Rectal smooth muscle tissue (tissue), 1 donor: ENCODE measurements around the gene DCDC2.
A peak's percentile ranks its signal among the peaks of the same experiment; 100 is the strongest.

ENCODE experiments used
- H3K27ac ChIP-seq: one replicate; pipeline ENCODE4 v1.7.0; 2013; ENCODE audit warnings: low read depth, low read length, inconsistent platforms
- H3K27me3 ChIP-seq: one replicate; pipeline ENCODE4 v1.7.0; 2013; ENCODE audit warnings: low read length; ENCODE audit not compliant: control insufficient read depth, insufficient read depth
- H3K36me3 ChIP-seq: one replicate; pipeline ENCODE4 v1.7.0; 2013; ENCODE audit warnings: low read length; ENCODE audit not compliant: control insufficient read depth, insufficient read depth
- H3K4me1 ChIP-seq: one replicate; pipeline ENCODE4 v1.7.0; 2013; ENCODE audit warnings: low read length; ENCODE audit not compliant: control insufficient read depth, insufficient read depth
- H3K4me3 ChIP-seq: one replicate; pipeline ENCODE4 v1.7.0; 2013; ENCODE audit warnings: low read length
- H3K9ac ChIP-seq: one replicate; pipeline ENCODE4 v1.7.0; 2013; ENCODE audit warnings: low read length

The DCDC2 gene

GRCh38 chr6:24359640-24360454 is 2.0 kb upstream of the DCDC2 start:
- Histone ChIP-seq H3K4me3 (peak overlapping the region; percentile 81), H3K27me3 (no peaks in the 10 kb centered on the region), H3K36me3 (no peaks in the 10 kb centered on the region), H3K27ac (no peak overlapping the region), H3K4me1 (peaks cover 6% of the 10 kb centered on the region), H3K9ac (peak overlapping the region; percentile 24)

- H3K4me1 ChIP-seq = peaks cover 6% of the 10 kb centered on the region
- no peak overlapping the region for H3K9ac ChIP-seq
- no peaks in the 10 kb centered on the region for H3K27me3 ChIP-seq
- no peaks in the 10 kb centered on the region for H3K36me3 ChIP-seq
- no peak overlapping the region for H3K27ac ChIP-seq
- H3K4me3 ChIP-seq = peak overlapping the region; percentile 52
Measured at GRCh38 chr6:24358219-24358821, 461 bp upstream of the DCDC2 start.

- no peak overlapping the region for H3K9ac ChIP-seq
- H3K27ac ChIP-seq = no peak overlapping the region
- no peaks in the 10 kb centered on the region for H3K36me3 ChIP-seq
- peaks cover 6% of the 10 kb centered on the region for H3K4me1 ChIP-seq
- H3K4me3 ChIP-seq = no peak overlapping the region
- H3K27me3 ChIP-seq = no peaks in the 10 kb centered on the region
Measured at GRCh38 chr6:24356310-24356973, 1.4 kb downstream of the DCDC2 start.

- H3K27me3 ChIP-seq = no peaks in the 10 kb centered on the region
- H3K27ac ChIP-seq = no peak overlapping the region
- no peaks in the 10 kb centered on the region for H3K36me3 ChIP-seq
- H3K4me3 ChIP-seq = no peak overlapping the region
- H3K9ac ChIP-seq = no peak overlapping the region
- H3K4me1 ChIP-seq = peaks cover 5% of the 10 kb centered on the region
Measured at GRCh38 chr6:24355393-24355792, 2.5 kb downstream of the DCDC2 start.

GRCh38 chr6:24353861-24354260 is 4.0 kb downstream of the DCDC2 start:
- H3K27ac ChIP-seq = no peak overlapping the region
- H3K36me3 ChIP-seq = no peaks in the 10 kb centered on the region
- no peak overlapping the region for H3K4me3 ChIP-seq
- H3K4me1 ChIP-seq = no peaks in the 10 kb centered on the region
- no peaks in the 10 kb centered on the region for H3K27me3 ChIP-seq
- no peak overlapping the region for H3K9ac ChIP-seq

GRCh38 chr6:24352434-24352833 is 5.4 kb downstream of the DCDC2 start:
- Histone ChIP-seq H3K36me3 (no peaks in the 10 kb centered on the region), H3K27me3 (no peaks in the 10 kb centered on the region), H3K27ac (no peak overlapping the region), H3K9ac (no peak overlapping the region), H3K4me3 (no peak overlapping the region), H3K4me1 (no peaks in the 10 kb centered on the region)

- no peaks in the 10 kb centered on the region for H3K36me3 ChIP-seq
- no peak overlapping the region for H3K4me3 ChIP-seq
- no peaks in the 10 kb centered on the region for H3K4me1 ChIP-seq
- no peaks in the 10 kb centered on the region for H3K27me3 ChIP-seq
- no peak overlapping the region for H3K27ac ChIP-seq
- H3K9ac ChIP-seq = no peak overlapping the region
Measured at GRCh38 chr6:24344976-24345375, 12.9 kb downstream of the DCDC2 start.

GRCh38 chr6:24340998-24341938 is 16.6 kb downstream of the DCDC2 start:
- no peak overlapping the region for H3K27ac ChIP-seq
- H3K4me3 ChIP-seq = no peak overlapping the region
- H3K4me1 ChIP-seq = no peaks in the 10 kb centered on the region
- no peaks in the 10 kb centered on the region for H3K27me3 ChIP-seq
- no peak overlapping the region for H3K9ac ChIP-seq
- H3K36me3 ChIP-seq = no peaks in the 10 kb centered on the region

- Histone ChIP-seq H3K9ac (no peak overlapping the region), H3K4me1 (no peaks in the 10 kb centered on the region), H3K4me3 (no peak overlapping the region), H3K27ac (no peak overlapping the region), H3K36me3 (no peaks in the 10 kb centered on the region), H3K27me3 (no peaks in the 10 kb centered on the region)
Measured at GRCh38 chr6:24339932-24340331, 17.9 kb downstream of the DCDC2 start.

GRCh38 chr6:24334285-24334684 is 23.6 kb downstream of the DCDC2 start:
- no peaks in the 10 kb centered on the region for H3K4me1 ChIP-seq
- no peaks in the 10 kb centered on the region for H3K36me3 ChIP-seq
- H3K9ac ChIP-seq = no peak overlapping the region
- H3K4me3 ChIP-seq = no peak overlapping the region
- no peak overlapping the region for H3K27ac ChIP-seq
- H3K27me3 ChIP-seq = no peaks in the 10 kb centered on the region

- H3K9ac ChIP-seq = no peak overlapping the region
- H3K27ac ChIP-seq = no peak overlapping the region
- H3K4me1 ChIP-seq = no peaks in the 10 kb centered on the region
- H3K27me3 ChIP-seq = no peaks in the 10 kb centered on the region
- H3K36me3 ChIP-seq = no peaks in the 10 kb centered on the region
- H3K4me3 ChIP-seq = no peak overlapping the region
Measured at GRCh38 chr6:24332317-24332716, 25.5 kb downstream of the DCDC2 start.
